NCI-H1092 (cell line): ENCODE measurements around the gene BCAR3.
"Not testable (repeated sequence)": the region's sequence is repeated elsewhere in the genome, so short reads cannot be mapped to it uniquely, and the experiment has no call there.

Experiments used
- DNase-seq: peaks from one replicate; lab custom pipeline; 2025; lab: John Stamatoyannopoulos, UW

BCAR3 gene

GRCh38 chr1:93705892-93706500 lies 24.4 kb upstream of the BCAR3 start:
- no peak for DNase-seq

GRCh38 chr1:93704052-93704451 lies 22.4 kb upstream of the BCAR3 start:
- DNase-seq = no peak

GRCh38 chr1:93703643-93704042 lies 22.0 kb upstream of the BCAR3 start:
- no peak for DNase-seq

- no peak for DNase-seq
These were observed 21.2 kb upstream of the BCAR3 start for GRCh38 chr1:93702828-93703183.

- no peak for DNase-seq
These were observed 20.6 kb upstream of the BCAR3 start for GRCh38 chr1:93702111-93702827.

GRCh38 chr1:93701629-93702028 lies 20.0 kb upstream of the BCAR3 start:
- DNase-seq = no peak

GRCh38 chr1:93700532-93701469 lies 19.2 kb upstream of the BCAR3 start:
- DNase-seq = no peak

- no peak for DNase-seq
These were observed 18.0 kb upstream of the BCAR3 start for GRCh38 chr1:93699503-93700168.

GRCh38 chr1:93699049-93699384 lies 17.4 kb upstream of the BCAR3 start:
- no peak for DNase-seq

- DNase-seq = no peak
These were observed 16.9 kb upstream of the BCAR3 start for GRCh38 chr1:93698329-93699048.

- DNase-seq = not testable (repeated sequence)
These were observed 15.9 kb upstream of the BCAR3 start for GRCh38 chr1:93697566-93697965.

- no peak for DNase-seq
These were observed 13.9 kb upstream of the BCAR3 start for GRCh38 chr1:93695411-93696005.

- DNase-seq = no peak
These were observed 13.2 kb upstream of the BCAR3 start for GRCh38 chr1:93694819-93695218.

GRCh38 chr1:93694039-93694438 lies 12.4 kb upstream of the BCAR3 start:
- DNase-seq = no peak

- DNase-seq = no peak
These were observed 11.4 kb upstream of the BCAR3 start for GRCh38 chr1:93692983-93693591.

- DNase-seq = no peak
These were observed 10.8 kb upstream of the BCAR3 start for GRCh38 chr1:93692451-93692861.

GRCh38 chr1:93692026-93692425 lies 10.4 kb upstream of the BCAR3 start:
- DNase-seq = no peak

GRCh38 chr1:93690921-93691789 lies 9.5 kb upstream of the BCAR3 start:
- no peak for DNase-seq

- no peak for DNase-seq
These were observed 8.7 kb upstream of the BCAR3 start for GRCh38 chr1:93690341-93690740.
